Measurements from ENCODE around the gene TIPARP.

DNA sequence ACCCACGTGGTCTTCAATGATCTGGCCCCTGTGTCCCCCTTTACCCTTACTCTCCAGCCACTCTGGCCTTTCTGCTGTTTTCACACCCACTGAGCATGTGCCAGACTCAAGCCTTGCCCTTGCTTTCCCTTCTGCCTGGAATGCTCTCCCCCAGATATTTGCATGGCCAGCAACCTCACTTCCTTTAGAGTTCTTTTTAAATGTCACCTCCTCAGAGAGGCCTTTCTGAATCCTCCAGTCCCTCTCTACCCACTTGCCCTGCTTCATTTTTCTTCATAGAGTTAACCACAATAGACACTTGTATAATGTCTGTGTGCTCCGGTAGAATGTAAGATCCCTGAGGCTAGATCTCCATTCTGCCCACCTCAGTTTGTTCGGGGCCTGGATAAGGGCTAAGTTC lies 39.4 kb upstream of the TIPARP start:
- TF ChIP-seq EZH2 (IDR thresholded peaks at IDR 0.05; ENCODE audit: borderline replicate concordance, insufficient read depth, low read depth, low read length, poor library complexity, severe bottlenecking): no peak
- TF ChIP-seq, protein P1, sequence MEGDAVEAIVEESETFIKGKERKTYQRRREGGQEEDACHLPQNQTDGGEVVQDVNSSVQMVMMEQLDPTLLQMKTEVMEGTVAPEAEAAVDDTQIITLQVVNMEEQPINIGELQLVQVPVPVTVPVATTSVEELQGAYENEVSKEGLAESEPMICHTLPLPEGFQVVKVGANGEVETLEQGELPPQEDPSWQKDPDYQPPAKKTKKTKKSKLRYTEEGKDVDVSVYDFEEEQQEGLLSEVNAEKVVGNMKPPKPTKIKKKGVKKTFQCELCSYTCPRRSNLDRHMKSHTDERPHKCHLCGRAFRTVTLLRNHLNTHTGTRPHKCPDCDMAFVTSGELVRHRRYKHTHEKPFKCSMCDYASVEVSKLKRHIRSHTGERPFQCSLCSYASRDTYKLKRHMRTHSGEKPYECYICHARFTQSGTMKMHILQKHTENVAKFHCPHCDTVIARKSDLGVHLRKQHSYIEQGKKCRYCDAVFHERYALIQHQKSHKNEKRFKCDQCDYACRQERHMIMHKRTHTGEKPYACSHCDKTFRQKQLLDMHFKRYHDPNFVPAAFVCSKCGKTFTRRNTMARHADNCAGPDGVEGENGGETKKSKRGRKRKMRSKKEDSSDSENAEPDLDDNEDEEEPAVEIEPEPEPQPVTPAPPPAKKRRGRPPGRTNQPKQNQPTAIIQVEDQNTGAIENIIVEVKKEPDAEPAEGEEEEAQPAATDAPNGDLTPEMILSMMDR (IDR thresholded peaks at IDR 0.05): no peak
